IgD-negative memory B cell (primary cell): ENCODE data around the gene ADM2. TPM values are rescaled to one million over a fixed set of nuclear protein-coding genes. Genes with fewer than 3 reads are reported as not detected.

Experiments
- H3K27ac Mint-ChIP-seq, 3 donors: one replicate each; pipeline ENCODE4 v1.8.0; 2020 to 2022; ENCODE audit warnings: mild to moderate bottlenecking in 3 of 3, mixed read lengths in 3 of 3, moderate library complexity in 1 of 3
- H3K27me3 Mint-ChIP-seq: one replicate; pipeline ENCODE4 v1.8.0; 2021; ENCODE audit warnings: mixed read lengths
- H3K36me3 Mint-ChIP-seq: one replicate; pipeline ENCODE4 v1.8.0; 2020; ENCODE audit warnings: mild to moderate bottlenecking, mixed read lengths
- H3K4me1 Mint-ChIP-seq, 3 donors: one replicate each; pipeline ENCODE4 v1.8.0; 2020 to 2022; ENCODE audit warnings: mixed read lengths in 3 of 3, mild to moderate bottlenecking in 1 of 3
- H3K4me3 Mint-ChIP-seq, 4 donors: one replicate each; pipeline ENCODE4 v1.8.0; 2020 to 2022; ENCODE audit warnings: mild to moderate bottlenecking in 4 of 4, mixed read lengths in 4 of 4, moderate library complexity in 3 of 4
- H3K9me3 Mint-ChIP-seq, 3 donors: one replicate each; pipeline ENCODE4 v1.8.0; 2020 to 2021; ENCODE audit warnings: mixed read lengths in 3 of 3, mild to moderate bottlenecking in 1 of 3
- polyA plus RNA-seq: library from polyadenylated mRNA; unstranded; fragments of 300-500 nt; fragmentation: Illumina TruSeq; gene quantifications from one replicate; pipeline ENCODE4 v1.2.3, GENCODE V29; 2021

Gene ADM2
- polyA plus RNA-seq, 1 donor from 2014 or later, result 1.5 TPM

DNA sequence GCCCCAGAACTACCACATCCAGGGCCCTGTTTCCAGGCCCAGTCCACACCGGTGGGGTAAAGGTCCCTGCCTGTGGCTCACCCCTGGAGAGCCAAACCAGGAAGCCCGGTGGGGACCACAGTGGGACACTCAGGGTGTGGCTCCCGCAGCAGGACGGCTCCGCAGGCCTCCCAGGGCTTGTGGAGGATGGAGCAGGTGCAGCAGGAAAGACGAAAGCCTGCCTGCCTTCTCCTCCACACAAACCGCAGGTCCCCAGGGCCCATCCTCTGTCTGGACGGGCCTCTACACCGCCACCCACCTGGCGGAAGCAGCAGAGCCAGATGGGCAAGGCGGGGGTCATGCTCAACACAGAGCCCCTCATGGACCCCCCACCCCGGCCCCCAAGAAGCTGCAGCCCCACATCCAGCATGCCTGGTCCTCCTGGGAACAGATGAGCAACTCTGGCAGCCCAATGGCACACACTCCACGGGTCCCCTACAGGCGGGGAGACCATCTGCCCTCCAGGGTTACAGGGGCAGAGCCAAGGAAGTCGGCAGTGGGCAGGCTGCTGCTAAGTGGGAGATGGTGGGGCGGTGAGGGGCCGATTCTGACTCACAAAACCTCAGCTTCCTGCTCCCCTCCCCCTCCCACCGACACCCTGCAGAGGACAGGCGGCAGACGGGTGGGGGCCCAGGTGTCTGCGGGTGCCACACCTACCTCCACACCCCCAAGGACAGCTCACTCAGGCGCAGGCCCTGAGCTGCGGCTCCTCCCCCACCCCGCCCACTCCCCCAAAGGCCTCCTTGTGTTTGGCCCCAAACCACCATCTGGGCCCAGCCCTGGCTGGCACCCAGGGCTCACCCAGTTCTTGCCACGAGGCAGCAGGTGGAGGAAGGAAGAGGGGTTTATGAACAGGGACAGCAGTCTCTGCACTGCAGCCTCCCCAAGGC, 11.7 kb upstream of the ADM2 start:
- Mint-ChIP-seq H3K4me1 (peaks cover 26 to 49% (median 41%) of the 10 kb centered on the region in 3 donors), H3K36me3 (peaks cover 4% of the 10 kb centered on the region), H3K4me3 (peak overlapping the region; percentile 59 to 89 (median 88)), H3K9me3 (no peaks in the 10 kb centered on the region), H3K27me3 (no peaks in the 10 kb centered on the region), H3K27ac (peak overlapping the region; percentile 94 to 98 (median 94))

GRCh38 chr22:50470491-50470890, 10.9 kb upstream of the ADM2 start:
- H3K27ac Mint-ChIP-seq, result peak overlapping the region; percentile 94 to 98 (median 94)
- H3K4me3 Mint-ChIP-seq, result peak overlapping the region; percentile 59 to 89 (median 88)
- peaks cover 26 to 51% (median 41%) of the 10 kb centered on the region in 3 donors for H3K4me1 Mint-ChIP-seq
- no peaks in the 10 kb centered on the region for H3K9me3 Mint-ChIP-seq
- H3K27me3 Mint-ChIP-seq, result no peaks in the 10 kb centered on the region
- H3K36me3 Mint-ChIP-seq, result peaks cover 4% of the 10 kb centered on the region

- Mint-ChIP-seq H3K27me3 (no peaks in the 10 kb centered on the region), H3K4me3 (peak overlapping the region; percentile 59 to 97 (median 88)), H3K36me3 (peaks cover 4% of the 10 kb centered on the region), H3K27ac (peak overlapping the region; percentile 94 to 98 (median 94)), H3K9me3 (no peaks in the 10 kb centered on the region), H3K4me1 (peaks cover 26 to 52% (median 41%) of the 10 kb centered on the region in 3 donors)
Measured at GRCh38 chr22:50471197-50471847, 10.0 kb upstream of the ADM2 start.

- H3K9me3 Mint-ChIP-seq, result no peaks in the 10 kb centered on the region
- H3K27me3 Mint-ChIP-seq, result no peaks in the 10 kb centered on the region
- H3K4me1 Mint-ChIP-seq, result peaks cover 22 to 48% (median 41%) of the 10 kb centered on the region in 3 donors
- H3K4me3 Mint-ChIP-seq, result peak overlapping the region in 3 of 4 donors; percentile 77 to 97 (median 79)
- peak overlapping the region; percentile 67 to 82 (median 77) for H3K27ac Mint-ChIP-seq
- H3K36me3 Mint-ChIP-seq, result peaks cover 4% of the 10 kb centered on the region
Measured at GRCh38 chr22:50471962-50472361, 9.4 kb upstream of the ADM2 start.

- peak overlapping the region; percentile 79 to 97 (median 92) for H3K4me3 Mint-ChIP-seq
- H3K4me1 Mint-ChIP-seq, result peaks cover 22 to 47% (median 41%) of the 10 kb centered on the region in 3 donors
- H3K9me3 Mint-ChIP-seq, result no peaks in the 10 kb centered on the region
- peaks cover 4% of the 10 kb centered on the region for H3K36me3 Mint-ChIP-seq
- no peaks in the 10 kb centered on the region for H3K27me3 Mint-ChIP-seq
- H3K27ac Mint-ChIP-seq, result peak overlapping the region; percentile 63 to 95 (median 72)
Measured at GRCh38 chr22:50473088-50473487, 8.3 kb upstream of the ADM2 start.

- Mint-ChIP-seq H3K27ac (peak overlapping the region; percentile 72 to 95 (median 85)), H3K9me3 (no peaks in the 10 kb centered on the region), H3K4me1 (peaks cover 21 to 41% (median 35%) of the 10 kb centered on the region in 3 donors), H3K36me3 (peaks cover 4% of the 10 kb centered on the region), H3K27me3 (no peaks in the 10 kb centered on the region), H3K4me3 (peak overlapping the region; percentile 79 to 97 (median 92))
Measured at GRCh38 chr22:50473855-50474671, 7.3 kb upstream of the ADM2 start.

DNA sequence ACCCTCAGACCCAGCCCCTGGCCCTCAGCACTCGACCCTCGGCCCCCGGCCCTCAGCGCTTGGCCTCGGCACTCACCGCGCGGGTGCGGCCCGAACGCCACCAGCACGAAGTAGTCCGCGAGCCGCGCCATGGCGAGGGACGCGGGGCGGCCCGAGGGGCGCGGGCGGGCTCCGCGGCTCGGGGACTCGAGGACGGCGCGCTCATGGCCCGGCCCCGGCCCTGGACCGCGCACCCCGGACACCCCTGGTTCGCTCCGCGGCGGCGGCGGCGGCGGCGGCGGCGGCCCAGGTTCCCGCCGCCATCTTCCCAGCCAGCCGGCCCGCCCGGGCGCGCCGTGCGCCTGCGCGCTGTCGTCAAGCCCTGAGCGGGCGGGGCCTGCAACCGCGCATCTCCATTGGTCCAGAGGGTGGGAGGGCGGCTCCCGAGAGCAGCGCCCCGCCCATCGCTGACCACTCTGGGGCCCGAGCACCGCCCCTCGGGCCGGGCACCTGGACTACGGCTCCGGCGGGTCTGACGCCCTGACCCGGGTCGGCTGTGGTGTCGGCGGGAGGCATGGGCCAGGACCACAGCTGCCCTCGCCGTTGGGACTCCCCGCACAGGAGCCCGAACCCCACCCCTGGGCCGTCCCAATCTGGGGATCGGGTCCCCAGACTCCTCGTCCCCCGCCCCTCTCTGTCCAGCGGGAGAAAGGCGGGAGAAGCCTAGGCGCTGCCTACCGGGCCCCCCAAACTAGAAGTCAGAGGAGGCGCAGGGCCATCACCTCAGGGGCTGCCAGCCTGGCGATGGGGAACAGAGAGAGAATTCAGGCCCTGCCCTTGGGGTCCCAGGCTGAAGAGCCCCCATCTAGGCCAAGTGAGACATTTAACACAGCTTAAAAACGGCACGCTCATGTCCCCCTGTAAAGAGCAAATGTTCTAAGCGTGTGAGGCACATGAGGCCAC, 6.4 kb upstream of the ADM2 start, which contains the start of gene SBF1:
SBF1 (minus strand) TSS at position 326 of the 942 bp plus-strand sequence; CDS start at position 131, 195 bp downstream.
- peaks cover 15 to 38% (median 31%) of the 10 kb centered on the region in 3 donors for H3K4me1 Mint-ChIP-seq

DNA sequence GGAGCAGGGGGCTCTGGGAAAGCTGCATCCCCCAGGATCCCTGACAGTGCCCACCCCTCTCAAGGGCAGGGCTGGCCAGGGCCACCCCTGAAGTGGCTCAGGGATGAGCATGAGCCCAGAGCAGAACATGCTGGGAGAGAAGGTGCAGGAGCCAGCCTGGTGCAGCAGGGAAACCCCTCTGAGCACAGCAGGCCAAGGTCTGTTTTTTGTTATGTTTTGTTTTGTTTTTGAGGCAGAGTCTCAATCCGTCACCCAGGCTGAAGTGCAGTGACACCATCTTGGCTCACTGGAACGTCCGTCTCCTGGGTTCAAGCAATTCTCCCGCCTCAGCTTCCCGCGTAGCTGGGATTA, 5.7 kb upstream of the ADM2 start:
- peaks cover 12 to 34% (median 24%) of the 10 kb centered on the region in 3 donors for H3K4me1 Mint-ChIP-seq

More for the DNA sequence above, 6.4 kb upstream of the ADM2 start, which contains the start of gene SBF1:
- peaks cover 4% of the 10 kb centered on the region for H3K27me3 Mint-ChIP-seq
- H3K9me3 Mint-ChIP-seq, result no peaks in the 10 kb centered on the region
- peak within 1 kb of the TSS; percentile 79 to 97 (median 92) for H3K4me3 Mint-ChIP-seq
- peaks cover 4% of the 10 kb centered on the region for H3K36me3 Mint-ChIP-seq
- H3K27ac Mint-ChIP-seq, result peak within 1 kb of the TSS; percentile 72 to 95 (median 85)

GRCh38 chr22:50476868-50477267, 4.5 kb upstream of the ADM2 start:
- peak overlapping the region in 3 of 4 donors; percentile 52 to 75 (median 68) for H3K4me3 Mint-ChIP-seq
- H3K27me3 Mint-ChIP-seq, result peaks cover 7% of the 10 kb centered on the region
- peaks cover 10 to 27% (median 21%) of the 10 kb centered on the region in 3 donors for H3K4me1 Mint-ChIP-seq
- no peaks in the 10 kb centered on the region for H3K9me3 Mint-ChIP-seq
- peaks cover 4% of the 10 kb centered on the region for H3K36me3 Mint-ChIP-seq
- peak overlapping the region in 2 of 3 donors; percentile 33 to 57 for H3K27ac Mint-ChIP-seq

More for the DNA sequence above, 5.7 kb upstream of the ADM2 start:
- Mint-ChIP-seq H3K27ac (peak overlapping the region in 1 of 3 donors; percentile 67), H3K36me3 (peaks cover 4% of the 10 kb centered on the region), H3K27me3 (peaks cover 5% of the 10 kb centered on the region), H3K9me3 (no peaks in the 10 kb centered on the region), H3K4me3 (peak overlapping the region; percentile 74 to 90 (median 82))

DNA sequence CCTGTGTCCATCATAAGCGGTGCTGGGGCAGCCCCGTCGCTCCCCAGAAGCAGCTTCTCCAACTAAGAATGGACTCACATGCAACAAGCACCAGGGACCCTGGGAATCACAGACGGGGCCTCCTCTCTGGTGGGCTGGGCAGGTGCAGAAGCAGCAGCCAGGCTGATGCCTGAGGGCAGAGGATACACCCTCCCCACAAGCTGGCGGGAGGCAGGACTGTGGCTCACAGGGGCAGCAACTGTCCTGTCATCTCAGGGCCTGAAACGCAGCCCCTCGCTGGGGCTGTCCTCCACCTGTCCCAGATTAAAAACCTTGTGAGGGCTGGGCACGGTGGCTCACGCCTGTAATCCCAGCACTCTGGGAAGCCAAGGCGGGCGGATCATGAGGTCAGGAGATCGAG, 3.4 kb upstream of the ADM2 start:
- Mint-ChIP-seq H3K4me1 (peaks cover 9 to 19% (median 14%) of the 10 kb centered on the region in 3 donors), H3K4me3 (peak overlapping the region in 2 of 4 donors; percentile 55 to 75), H3K27ac (peak overlapping the region in 2 of 3 donors; percentile 74 to 83), H3K9me3 (no peaks in the 10 kb centered on the region), H3K27me3 (peaks cover 8% of the 10 kb centered on the region), H3K36me3 (peaks cover 3% of the 10 kb centered on the region)

- H3K27me3 Mint-ChIP-seq, result peaks cover 12% of the 10 kb centered on the region
- peaks cover 4 to 6% (median 5%) of the 10 kb centered on the region in 3 donors for H3K4me1 Mint-ChIP-seq
- H3K4me3 Mint-ChIP-seq, result peak overlapping the region; percentile 73 to 83 (median 79)
- H3K36me3 Mint-ChIP-seq, result no peaks in the 10 kb centered on the region
- no peaks in the 10 kb centered on the region for H3K9me3 Mint-ChIP-seq
- peak overlapping the region in 2 of 3 donors; percentile 56 to 76 for H3K27ac Mint-ChIP-seq
Measured at GRCh38 chr22:50479721-50480120, 1.6 kb upstream of the ADM2 start.

GRCh38 chr22:50481045-50481439, 301 bp upstream of the ADM2 start:
- Mint-ChIP-seq H3K27me3 (peaks cover 12% of the 10 kb centered on the region), H3K4me3 (peak overlapping the region in 3 of 4 donors; percentile 14 to 64 (median 47)), H3K9me3 (no peaks in the 10 kb centered on the region), H3K4me1 (peaks cover 3 to 5% (median 4%) of the 10 kb centered on the region in 3 donors), H3K27ac (no peak overlapping the region), H3K36me3 (no peaks in the 10 kb centered on the region)
